ENCODE measurements around the gene CCDC50.

DNA sequence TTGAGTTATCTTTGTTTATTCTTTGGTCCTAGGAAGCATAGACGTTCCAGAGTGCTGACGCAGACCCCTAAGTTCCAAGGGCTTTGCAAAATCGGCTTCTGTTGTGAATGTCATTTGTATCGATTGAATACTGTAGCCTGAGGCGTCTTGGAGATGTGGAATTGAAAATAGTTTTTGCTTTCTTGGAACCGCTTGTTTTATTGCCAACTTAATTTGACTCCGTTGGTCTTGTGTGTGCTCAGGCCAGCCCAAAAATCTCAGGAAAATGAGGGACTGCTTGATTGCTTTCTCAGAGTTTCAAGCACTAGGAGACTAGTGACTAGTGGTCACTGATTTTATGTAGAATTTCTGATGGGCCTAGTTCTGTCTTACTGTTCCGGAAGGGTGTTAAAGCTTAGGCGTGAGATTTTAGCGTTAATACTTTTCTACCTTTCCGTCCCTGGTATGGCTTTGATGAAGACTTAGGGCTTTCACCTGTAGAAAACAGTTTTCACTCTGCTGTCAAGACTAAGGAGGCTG, 1.4 kb downstream of the CCDC50 start:
- TF ChIP-seq, protein P1, sequence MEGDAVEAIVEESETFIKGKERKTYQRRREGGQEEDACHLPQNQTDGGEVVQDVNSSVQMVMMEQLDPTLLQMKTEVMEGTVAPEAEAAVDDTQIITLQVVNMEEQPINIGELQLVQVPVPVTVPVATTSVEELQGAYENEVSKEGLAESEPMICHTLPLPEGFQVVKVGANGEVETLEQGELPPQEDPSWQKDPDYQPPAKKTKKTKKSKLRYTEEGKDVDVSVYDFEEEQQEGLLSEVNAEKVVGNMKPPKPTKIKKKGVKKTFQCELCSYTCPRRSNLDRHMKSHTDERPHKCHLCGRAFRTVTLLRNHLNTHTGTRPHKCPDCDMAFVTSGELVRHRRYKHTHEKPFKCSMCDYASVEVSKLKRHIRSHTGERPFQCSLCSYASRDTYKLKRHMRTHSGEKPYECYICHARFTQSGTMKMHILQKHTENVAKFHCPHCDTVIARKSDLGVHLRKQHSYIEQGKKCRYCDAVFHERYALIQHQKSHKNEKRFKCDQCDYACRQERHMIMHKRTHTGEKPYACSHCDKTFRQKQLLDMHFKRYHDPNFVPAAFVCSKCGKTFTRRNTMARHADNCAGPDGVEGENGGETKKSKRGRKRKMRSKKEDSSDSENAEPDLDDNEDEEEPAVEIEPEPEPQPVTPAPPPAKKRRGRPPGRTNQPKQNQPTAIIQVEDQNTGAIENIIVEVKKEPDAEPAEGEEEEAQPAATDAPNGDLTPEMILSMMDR (IDR thresholded peaks at IDR 0.05) = no peak
- TF ChIP-seq POLR2A (IDR thresholded peaks at IDR 0.05) (no peak), EP300 (IDR thresholded peaks at IDR 0.05) (no peak), POLR2AphosphoS5 (IDR thresholded peaks at IDR 0.05) (no peak)
